ENCODE measurements around the gene KCTD20.

Gene KCTD20

DNA sequence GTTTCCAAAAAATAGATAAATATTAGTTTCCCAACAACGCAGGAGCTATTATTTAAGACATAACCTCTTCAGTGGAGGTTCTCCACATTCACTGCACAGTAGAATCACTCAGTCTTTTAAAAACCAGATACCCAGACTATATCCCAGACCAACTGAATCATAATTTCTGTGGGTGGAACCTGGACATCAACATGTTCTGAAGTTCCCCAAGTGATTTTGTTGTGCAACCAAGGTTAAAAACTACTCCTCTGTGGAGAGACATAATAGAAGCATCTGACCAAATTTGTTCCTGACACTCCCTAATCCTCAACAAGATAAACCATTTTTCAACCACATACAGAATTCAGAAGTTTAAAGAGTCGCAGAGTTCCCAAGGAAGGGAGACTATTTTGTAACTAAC is 62.2 kb downstream of the KCTD20 start (continued):
- TF ChIP-seq, protein P1, sequence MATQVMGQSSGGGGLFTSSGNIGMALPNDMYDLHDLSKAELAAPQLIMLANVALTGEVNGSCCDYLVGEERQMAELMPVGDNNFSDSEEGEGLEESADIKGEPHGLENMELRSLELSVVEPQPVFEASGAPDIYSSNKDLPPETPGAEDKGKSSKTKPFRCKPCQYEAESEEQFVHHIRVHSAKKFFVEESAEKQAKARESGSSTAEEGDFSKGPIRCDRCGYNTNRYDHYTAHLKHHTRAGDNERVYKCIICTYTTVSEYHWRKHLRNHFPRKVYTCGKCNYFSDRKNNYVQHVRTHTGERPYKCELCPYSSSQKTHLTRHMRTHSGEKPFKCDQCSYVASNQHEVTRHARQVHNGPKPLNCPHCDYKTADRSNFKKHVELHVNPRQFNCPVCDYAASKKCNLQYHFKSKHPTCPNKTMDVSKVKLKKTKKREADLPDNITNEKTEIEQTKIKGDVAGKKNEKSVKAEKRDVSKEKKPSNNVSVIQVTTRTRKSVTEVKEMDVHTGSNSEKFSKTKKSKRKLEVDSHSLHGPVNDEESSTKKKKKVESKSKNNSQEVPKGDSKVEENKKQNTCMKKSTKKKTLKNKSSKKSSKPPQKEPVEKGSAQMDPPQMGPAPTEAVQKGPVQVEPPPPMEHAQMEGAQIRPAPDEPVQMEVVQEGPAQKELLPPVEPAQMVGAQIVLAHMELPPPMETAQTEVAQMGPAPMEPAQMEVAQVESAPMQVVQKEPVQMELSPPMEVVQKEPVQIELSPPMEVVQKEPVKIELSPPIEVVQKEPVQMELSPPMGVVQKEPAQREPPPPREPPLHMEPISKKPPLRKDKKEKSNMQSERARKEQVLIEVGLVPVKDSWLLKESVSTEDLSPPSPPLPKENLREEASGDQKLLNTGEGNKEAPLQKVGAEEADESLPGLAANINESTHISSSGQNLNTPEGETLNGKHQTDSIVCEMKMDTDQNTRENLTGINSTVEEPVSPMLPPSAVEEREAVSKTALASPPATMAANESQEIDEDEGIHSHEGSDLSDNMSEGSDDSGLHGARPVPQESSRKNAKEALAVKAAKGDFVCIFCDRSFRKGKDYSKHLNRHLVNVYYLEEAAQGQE (tag by site-specific recombination; IDR thresholded peaks at IDR 0.05): no peak
- TF ChIP-seq ZNF561 (tag by site-specific recombination; IDR thresholded peaks at IDR 0.05; ENCODE audit: borderline replicate concordance) (no peak), ZNF169 (tag by site-specific recombination; IDR thresholded peaks at IDR 0.05) (no peak), HOXC10 (CRISPR knock-in tag; IDR thresholded peaks at IDR 0.05) (no peak), KLF16 (tag by site-specific recombination; IDR thresholded peaks at IDR 0.05) (no peak), ZNF585B (tag by site-specific recombination; IDR thresholded peaks at IDR 0.05) (no peak), ZNF37A (tag by site-specific recombination; IDR thresholded peaks at IDR 0.05) (no peak), ZNF654 (tag by site-specific recombination; IDR thresholded peaks at IDR 0.05; ENCODE audit: low read depth) (no peak), ZNF777 (tag by site-specific recombination; IDR thresholded peaks at IDR 0.05; ENCODE audit: borderline replicate concordance) (no peak), MYNN (tag by site-specific recombination; IDR thresholded peaks at IDR 0.05; ENCODE audit: borderline replicate concordance) (no peak), ZNF366 (tag by site-specific recombination; conservative IDR thresholded peaks at IDR 0.05) (no peak)
- TF ChIP-seq, protein P2, sequence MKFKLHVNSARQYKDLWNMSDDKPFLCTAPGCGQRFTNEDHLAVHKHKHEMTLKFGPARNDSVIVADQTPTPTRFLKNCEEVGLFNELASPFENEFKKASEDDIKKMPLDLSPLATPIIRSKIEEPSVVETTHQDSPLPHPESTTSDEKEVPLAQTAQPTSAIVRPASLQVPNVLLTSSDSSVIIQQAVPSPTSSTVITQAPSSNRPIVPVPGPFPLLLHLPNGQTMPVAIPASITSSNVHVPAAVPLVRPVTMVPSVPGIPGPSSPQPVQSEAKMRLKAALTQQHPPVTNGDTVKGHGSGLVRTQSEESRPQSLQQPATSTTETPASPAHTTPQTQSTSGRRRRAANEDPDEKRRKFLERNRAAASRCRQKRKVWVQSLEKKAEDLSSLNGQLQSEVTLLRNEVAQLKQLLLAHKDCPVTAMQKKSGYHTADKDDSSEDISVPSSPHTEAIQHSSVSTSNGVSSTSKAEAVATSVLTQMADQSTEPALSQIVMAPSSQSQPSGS (tag by site-specific recombination; IDR thresholded peaks at IDR 0.05; ENCODE audit: low read depth): no peak

DNA sequence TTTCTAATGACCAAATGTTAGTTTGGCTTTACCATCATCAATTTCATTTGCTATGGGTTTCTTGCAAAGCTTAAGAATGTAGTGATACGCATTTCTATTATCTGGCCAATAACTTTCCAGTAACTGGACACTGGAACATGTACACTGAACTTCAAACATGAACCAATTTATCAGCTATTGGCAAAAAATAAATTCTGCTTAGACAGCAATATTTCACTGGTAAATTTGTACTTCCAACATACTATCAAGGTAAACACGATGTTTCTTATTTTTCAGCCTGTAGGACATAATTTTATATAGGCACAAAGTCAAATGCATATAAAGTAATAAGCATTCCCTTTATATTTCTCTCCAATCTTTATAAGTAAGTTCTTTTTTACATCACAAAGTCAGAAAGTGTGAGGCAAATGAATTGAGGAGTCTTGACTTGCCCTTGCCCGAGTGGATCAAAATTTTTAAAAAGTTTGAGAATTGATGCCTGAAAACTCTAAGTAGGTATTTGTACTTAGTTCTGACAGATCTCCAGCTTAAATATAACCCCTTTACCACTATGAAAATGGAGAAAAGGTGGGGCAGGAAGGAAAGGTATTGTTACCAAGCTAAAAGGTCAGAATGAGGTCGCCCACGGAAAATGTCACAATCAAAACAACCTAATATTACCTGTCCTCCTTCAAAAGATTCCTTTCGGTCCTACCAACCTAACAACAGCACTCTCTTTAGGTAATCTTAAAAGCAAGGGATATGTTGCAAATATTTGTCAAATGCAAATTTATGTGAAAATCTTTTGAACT is 63.1 kb downstream of the KCTD20 start:
- H3K4me3 ChIP-seq (ENCODE audit: low read depth, low read length): no peak overlapping the region
- no peaks in the 10 kb centered on the region for H3K4me1 ChIP-seq (ENCODE audit: control insufficient read depth, insufficient read depth, low read length)
- H3K9me3 ChIP-seq (ENCODE audit: control insufficient read depth, insufficient read depth, low read depth, low read length): no peaks in the 10 kb centered on the region
- TF ChIP-seq PRDM1 (tag by site-specific recombination; IDR thresholded peaks at IDR 0.05) (no peak), YY1 (tag by site-specific recombination; IDR thresholded peaks at IDR 0.05) (no peak), ZEB2 (tag by site-specific recombination; IDR thresholded peaks at IDR 0.05) (no peak), KLF10 (tag by site-specific recombination; IDR thresholded peaks at IDR 0.05) (no peak), ZNF302 (tag by site-specific recombination; IDR thresholded peaks at IDR 0.05; ENCODE audit: low read depth) (no peak), ZNF157 (tag by site-specific recombination; IDR thresholded peaks at IDR 0.05) (no peak), SCRT2 (tag by site-specific recombination; IDR thresholded peaks at IDR 0.05) (no peak), ZBTB17 (tag by site-specific recombination; IDR thresholded peaks at IDR 0.05) (no peak), ZNF510 (tag by site-specific recombination; IDR thresholded peaks at IDR 0.05; ENCODE audit: insufficient replicate concordance) (no peak), ZNF248 (tag by site-specific recombination; IDR thresholded peaks at IDR 0.05) (no peak), ZNF404 (tag by site-specific recombination; IDR thresholded peaks at IDR 0.05) (no peak), ZNF114 (tag by site-specific recombination; IDR thresholded peaks at IDR 0.05) (no peak)
- TF ChIP-seq, protein P3, sequence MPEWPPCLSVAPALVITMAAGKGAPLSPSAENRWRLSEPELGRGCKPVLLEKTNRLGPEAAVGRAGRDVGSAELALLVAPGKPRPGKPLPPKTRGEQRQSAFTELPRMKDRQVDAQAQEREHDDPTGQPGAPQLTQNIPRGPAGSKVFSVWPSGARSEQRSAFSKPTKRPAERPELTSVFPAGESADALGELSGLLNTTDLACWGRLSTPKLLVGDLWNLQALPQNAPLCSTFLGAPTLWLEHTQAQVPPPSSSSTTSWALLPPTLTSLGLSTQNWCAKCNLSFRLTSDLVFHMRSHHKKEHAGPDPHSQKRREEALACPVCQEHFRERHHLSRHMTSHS (tag by site-specific recombination; IDR thresholded peaks at IDR 0.05): no peak
- TF ChIP-seq, protein P4, sequence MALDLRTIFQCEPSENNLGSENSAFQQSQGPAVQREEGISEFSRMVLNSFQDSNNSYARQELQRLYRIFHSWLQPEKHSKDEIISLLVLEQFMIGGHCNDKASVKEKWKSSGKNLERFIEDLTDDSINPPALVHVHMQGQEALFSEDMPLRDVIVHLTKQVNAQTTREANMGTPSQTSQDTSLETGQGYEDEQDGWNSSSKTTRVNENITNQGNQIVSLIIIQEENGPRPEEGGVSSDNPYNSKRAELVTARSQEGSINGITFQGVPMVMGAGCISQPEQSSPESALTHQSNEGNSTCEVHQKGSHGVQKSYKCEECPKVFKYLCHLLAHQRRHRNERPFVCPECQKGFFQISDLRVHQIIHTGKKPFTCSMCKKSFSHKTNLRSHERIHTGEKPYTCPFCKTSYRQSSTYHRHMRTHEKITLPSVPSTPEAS (tag by site-specific recombination; IDR thresholded peaks at IDR 0.05): no peak
- H3K36me3 ChIP-seq (ENCODE audit: control insufficient read depth in 2 of 2, insufficient read depth in 1 of 2, low read length in 2 of 2): peaks cover 21 to 49% of the 10 kb centered on the region in 2 experiments
- CTCF ChIA-PET: interaction anchor here (0.7 kb wide), 1 partner anchor 204 kb away, joined by 3 read pairs; no protein-coding TSS in a partner anchor
- no peak overlapping the region for H3K27ac ChIP-seq (ENCODE audit: extremely low read depth, low read depth, low read length)
- POLR2A ChIA-PET: no interaction called here
